Trophoblast cell (in vitro differentiated cells and primary cell): ENCODE measurements around the gene WWP2.
"Not testable (repeated sequence)": the region's sequence is repeated elsewhere in the genome, so short reads cannot be mapped to it uniquely, and the experiment has no call there.

Experiments used
- DNase-seq, 2 donors: peaks; one replicate each; pipeline ENCODE4 v3.0.0-alpha.2; 2016
- H2AFZ ChIP-seq: 2 replicates; pipeline ENCODE4 v1.6.1; 2013; ENCODE audit warnings: low read length, moderate library complexity, mild to moderate bottlenecking; ENCODE audit not compliant: insufficient read depth, poor library complexity
- H2AK5ac ChIP-seq: 2 replicates; pipeline ENCODE4 v1.6.1; 2013; ENCODE audit warnings: mild to moderate bottlenecking, low read length
- H2BK120ac ChIP-seq: 2 replicates; pipeline ENCODE4 v1.6.1; 2013; ENCODE audit warnings: low read length, mild to moderate bottlenecking, moderate library complexity; ENCODE audit not compliant: insufficient read depth, poor library complexity
- H2BK12ac ChIP-seq: 2 replicates; pipeline ENCODE4 v1.6.1; 2013; ENCODE audit warnings: mild to moderate bottlenecking, low read length, moderate library complexity
- H2BK5ac ChIP-seq: 2 replicates; pipeline ENCODE4 v1.6.1; 2013; ENCODE audit warnings: low read length, low read depth, moderate library complexity, mild to moderate bottlenecking; ENCODE audit not compliant: poor library complexity
- H3K14ac ChIP-seq: 2 replicates; pipeline ENCODE4 v1.6.1; 2013; ENCODE audit warnings: mild to moderate bottlenecking, low read length
- H3K18ac ChIP-seq: 2 replicates; pipeline ENCODE4 v1.6.1; 2013; ENCODE audit warnings: mild to moderate bottlenecking, low read length
- H3K23ac ChIP-seq: 2 replicates; pipeline ENCODE4 v1.6.1; 2013; ENCODE audit warnings: low read length
- H3K27ac ChIP-seq: 2 replicates; pipeline ENCODE4 v1.5.1; 2013; ENCODE audit warnings: low read depth, mild to moderate bottlenecking, inconsistent platforms, low read length, moderate library complexity
- H3K27me3 ChIP-seq: 2 replicates; pipeline ENCODE4 v1.6.1; 2013; ENCODE audit warnings: inconsistent platforms, mild to moderate bottlenecking, low read length, moderate library complexity; ENCODE audit not compliant: insufficient read depth
- H3K36me3 ChIP-seq, 2 experiments: 1 replicate in 1 of 2; 2 replicates in 1 of 2; pipeline ENCODE4 v1.6.1; 2013; ENCODE audit warnings: low read length in 2 of 2, mild to moderate bottlenecking in 2 of 2, moderate library complexity in 1 of 2; ENCODE audit not compliant: insufficient read depth in 2 of 2, control insufficient read depth in 1 of 2
- H3K4ac ChIP-seq: 2 replicates; pipeline ENCODE4 v1.6.1; 2013; ENCODE audit warnings: low read depth, mild to moderate bottlenecking, low read length, moderate library complexity
- H3K4me1 ChIP-seq, 2 experiments: 1 replicate in 1 of 2; 2 replicates in 1 of 2; pipeline ENCODE4 v1.6.1; 2013; ENCODE audit warnings: low read length in 2 of 2, mild to moderate bottlenecking in 2 of 2, moderate library complexity in 1 of 2; ENCODE audit not compliant: insufficient read depth in 2 of 2, control insufficient read depth in 1 of 2
- H3K4me2 ChIP-seq: 2 replicates; pipeline ENCODE4 v1.6.1; 2013; ENCODE audit warnings: inconsistent platforms, mild to moderate bottlenecking, low read length, moderate library complexity
- H3K4me3 ChIP-seq: 2 replicates; pipeline ENCODE4 v1.5.1; 2013; ENCODE audit warnings: mild to moderate bottlenecking, low read depth, low read length, inconsistent platforms
- H3K79me1 ChIP-seq: one replicate; pipeline ENCODE4 v1.6.1; 2013; ENCODE audit warnings: low read length
- H3K79me2 ChIP-seq: 2 replicates; pipeline ENCODE4 v1.6.1; 2013; ENCODE audit warnings: low read length, mild to moderate bottlenecking; ENCODE audit not compliant: control insufficient read depth, insufficient read depth, poor library complexity
- H3K9ac ChIP-seq: 2 replicates; pipeline ENCODE4 v1.6.1; 2013; ENCODE audit warnings: mild to moderate bottlenecking, low read length
- H3K9me3 ChIP-seq: 2 replicates; pipeline ENCODE4 v1.6.1; 2013; ENCODE audit warnings: low read depth, mild to moderate bottlenecking, control low read depth, inconsistent platforms, low read length; ENCODE audit not compliant: insufficient read depth
- H4K12ac ChIP-seq: 2 replicates; pipeline ENCODE4 v1.6.1; 2013; ENCODE audit warnings: low read depth, mild to moderate bottlenecking, low read length, moderate library complexity
- H4K8ac ChIP-seq: 2 replicates; pipeline ENCODE4 v1.6.1; 2013; ENCODE audit warnings: low read depth, mild to moderate bottlenecking, low read length, moderate library complexity
- H4K91ac ChIP-seq: one replicate; pipeline ENCODE4 v1.6.1; 2013; ENCODE audit warnings: low read depth, mild to moderate bottlenecking, low read length, moderate library complexity
- WGBS: extraction: QIAGEN DNeasy Blood & Tissue Kit; methylation state at CpG from one replicate; pipeline ENCODE4 v1.1.7; 2013; ENCODE audit warnings: missing lambda C conversion rate; ENCODE audit not compliant: insufficient read length, insufficient coverage; ENCODE audit errors: extremely low coverage; 5-methylcytosine and 5-hydroxymethylcytosine counted together

The WWP2 gene

GRCh38 chr16:69787883-69788282, 25.8 kb downstream of the WWP2 start:
- Histone ChIP-seq H2BK12ac (no peak overlapping the region), H3K4ac (no peak overlapping the region), H3K9me3 (no peaks in the 10 kb centered on the region), H4K8ac (no peak overlapping the region), H3K79me2 (no peaks in the 10 kb centered on the region), H2AK5ac (no peak overlapping the region), H3K9ac (no peak overlapping the region), H3K36me3 (peaks cover 6 to 7% of the 10 kb centered on the region in 2 experiments), H4K91ac (no peak overlapping the region), H3K27ac (no peak overlapping the region), H4K12ac (no peak overlapping the region), H2AFZ (no peak overlapping the region), H3K14ac (no peak overlapping the region), H3K79me1 (no peaks in the 10 kb centered on the region), H3K23ac (no peak overlapping the region), H3K4me2 (no peak overlapping the region), H3K4me1 (no peaks in the 10 kb centered on the region), H3K27me3 (no peaks in the 10 kb centered on the region), H3K4me3 (no peak overlapping the region), H3K18ac (no peak overlapping the region), H2BK5ac (no peak overlapping the region), H2BK120ac (no peak overlapping the region)
- no CpG with 5 or more reads among the region's 4 CpGs for WGBS
- peak; percentile 58 to 72 for DNase-seq

GRCh38 chr16:69791391-69791847, 29.3 kb downstream of the WWP2 start:
- WGBS: no CpG with 5 or more reads among the region's 6 CpGs

GRCh38 chr16:69793526-69793925, 31.4 kb downstream of the WWP2 start:
- Histone ChIP-seq H3K4me3 (no peak overlapping the region), H4K91ac (no peak overlapping the region), H3K4me1 (no peaks in the 10 kb centered on the region), H2BK120ac (no peak overlapping the region), H4K8ac (no peak overlapping the region), H2AK5ac (no peak overlapping the region), H3K36me3 (no peaks in the 10 kb centered on the region), H2BK5ac (no peak overlapping the region), H3K4ac (no peak overlapping the region), H2AFZ (no peak overlapping the region), H3K79me2 (no peaks in the 10 kb centered on the region), H3K14ac (no peak overlapping the region), H3K23ac (no peak overlapping the region), H3K18ac (no peak overlapping the region), H3K27ac (no peak overlapping the region), H3K27me3 (no peaks in the 10 kb centered on the region), H4K12ac (no peak overlapping the region), H3K9me3 (no peaks in the 10 kb centered on the region), H3K4me2 (no peak overlapping the region), H3K79me1 (no peaks in the 10 kb centered on the region), H2BK12ac (no peak overlapping the region), H3K9ac (no peak overlapping the region)
- no CpG with 5 or more reads among the region's 4 CpGs for WGBS
- DNase-seq: peak in 1 of 2 donors; percentile 53

More at GRCh38 chr16:69791391-69791847, 29.3 kb downstream of the WWP2 start:
- not testable (repeated sequence) for H3K9ac ChIP-seq, H3K4me2 ChIP-seq, H3K4me3 ChIP-seq, H3K4me1 ChIP-seq, H3K79me1 ChIP-seq, H2AK5ac ChIP-seq, DNase-seq, H2BK12ac ChIP-seq, H3K79me2 ChIP-seq, H2BK5ac ChIP-seq, H2AFZ ChIP-seq, H4K8ac ChIP-seq, H2BK120ac ChIP-seq, H4K91ac ChIP-seq, H3K18ac ChIP-seq, H4K12ac ChIP-seq, H3K27ac ChIP-seq, H3K36me3 ChIP-seq, H3K23ac ChIP-seq, H3K27me3 ChIP-seq, H3K14ac ChIP-seq, H3K9me3 ChIP-seq, H3K4ac ChIP-seq

- Histone ChIP-seq H3K79me2 (no peaks in the 10 kb centered on the region), H4K8ac (no peak overlapping the region), H3K23ac (no peak overlapping the region), H2AFZ (no peak overlapping the region), H4K12ac (no peak overlapping the region), H3K14ac (no peak overlapping the region), H3K9ac (no peak overlapping the region), H3K9me3 (no peaks in the 10 kb centered on the region), H3K4me1 (no peaks in the 10 kb centered on the region), H3K27ac (no peak overlapping the region), H3K4me3 (no peak overlapping the region), H2BK12ac (no peak overlapping the region), H2AK5ac (no peak overlapping the region), H3K79me1 (no peaks in the 10 kb centered on the region), H3K4me2 (no peak overlapping the region), H3K4ac (no peak overlapping the region), H4K91ac (no peak overlapping the region), H3K18ac (no peak overlapping the region), H3K36me3 (peaks cover 3 to 5% of the 10 kb centered on the region in 2 experiments), H3K27me3 (no peaks in the 10 kb centered on the region), H2BK120ac (no peak overlapping the region), H2BK5ac (no peak overlapping the region)
- no CpG with 5 or more reads among the region's 2 CpGs for WGBS
- DNase-seq: peak in 1 of 2 donors; percentile 60
These were observed 32.4 kb downstream of the WWP2 start for GRCh38 chr16:69794486-69794885.
